ENCODE results near the gene HLA-DQA2.
"Not testable (repeated sequence)": the region's sequence is repeated elsewhere in the genome, so short reads cannot be mapped to it uniquely, and the experiment has no call there.

Gene HLA-DQA2

GRCh38 chr6:32782923-32783322 is 41.7 kb downstream of the HLA-DQA2 start:
- DNase-seq: not testable (repeated sequence)

GRCh38 chr6:32785781-32786533 is 44.8 kb downstream of the HLA-DQA2 start:
- DNase-seq: peak; percentile 60

GRCh38 chr6:32790306-32790705 is 49.1 kb downstream of the HLA-DQA2 start:
- DNase-seq: no peak

GRCh38 chr6:32792901-32793435 is 51.8 kb downstream of the HLA-DQA2 start:
- DNase-seq: no peak

- peak; percentile 17 for DNase-seq
Observed at GRCh38 chr6:32794510-32794909, 53.3 kb downstream of the HLA-DQA2 start.
